Tongue (tissue), 2 donors: Measurements from ENCODE around the gene ALAS1. TPM values are rescaled to one million over a fixed set of nuclear protein-coding genes. Genes with fewer than 3 reads are reported as not detected.

Experiments
- DNase-seq: peaks from one replicate; pipeline ENCODE4 v3.0.0-alpha.2; 2015
- total RNA-seq: library from RNA; depleted of rRNA; stranded (reverse); fragments of >200 nt; gene quantifications from one replicate; pipeline ENCODE4 v1.2.3, GENCODE V29; 2014

The ALAS1 gene
- total RNA-seq, 1 donor from 2014 or later: 40.7 TPM

- DNase-seq: no peak
These were observed 36.8 kb downstream of the ALAS1 start for GRCh38 chr3:52234516-52235447.

- DNase-seq: no peak
These were observed 38.5 kb downstream of the ALAS1 start for GRCh38 chr3:52236424-52236886.

- DNase-seq: no peak
These were observed 39.2 kb downstream of the ALAS1 start for GRCh38 chr3:52237006-52237656.

DNA sequence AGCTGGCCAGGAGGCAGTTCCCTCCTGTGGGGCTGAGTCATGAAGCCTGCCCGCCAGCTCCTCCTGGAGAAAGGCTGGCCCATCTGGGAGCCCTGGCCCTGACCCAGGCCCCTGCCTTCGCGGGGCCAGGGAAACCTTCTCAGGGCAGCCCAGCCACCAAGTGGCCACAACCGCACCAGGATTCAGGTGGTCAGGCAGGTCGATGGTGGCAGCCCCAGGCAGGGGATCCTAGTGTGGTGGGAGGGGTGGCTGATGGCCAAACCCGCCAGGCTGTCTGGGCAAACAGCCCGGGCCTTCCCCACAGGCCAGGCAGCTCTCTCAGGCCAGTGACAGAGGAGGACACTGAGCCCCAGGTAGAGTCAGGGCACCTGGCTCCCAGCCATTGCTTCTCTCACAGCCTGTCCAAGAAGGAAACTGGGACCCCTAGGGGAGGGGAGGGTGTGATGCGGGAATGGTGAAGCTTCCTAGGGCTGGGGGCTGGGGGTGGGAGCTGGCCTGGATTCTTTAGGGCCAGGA, 39.8 kb downstream of the ALAS1 start:
- no peak for DNase-seq

- DNase-seq: no peak
These were observed 40.3 kb downstream of the ALAS1 start for GRCh38 chr3:52238193-52238760.

DNA sequence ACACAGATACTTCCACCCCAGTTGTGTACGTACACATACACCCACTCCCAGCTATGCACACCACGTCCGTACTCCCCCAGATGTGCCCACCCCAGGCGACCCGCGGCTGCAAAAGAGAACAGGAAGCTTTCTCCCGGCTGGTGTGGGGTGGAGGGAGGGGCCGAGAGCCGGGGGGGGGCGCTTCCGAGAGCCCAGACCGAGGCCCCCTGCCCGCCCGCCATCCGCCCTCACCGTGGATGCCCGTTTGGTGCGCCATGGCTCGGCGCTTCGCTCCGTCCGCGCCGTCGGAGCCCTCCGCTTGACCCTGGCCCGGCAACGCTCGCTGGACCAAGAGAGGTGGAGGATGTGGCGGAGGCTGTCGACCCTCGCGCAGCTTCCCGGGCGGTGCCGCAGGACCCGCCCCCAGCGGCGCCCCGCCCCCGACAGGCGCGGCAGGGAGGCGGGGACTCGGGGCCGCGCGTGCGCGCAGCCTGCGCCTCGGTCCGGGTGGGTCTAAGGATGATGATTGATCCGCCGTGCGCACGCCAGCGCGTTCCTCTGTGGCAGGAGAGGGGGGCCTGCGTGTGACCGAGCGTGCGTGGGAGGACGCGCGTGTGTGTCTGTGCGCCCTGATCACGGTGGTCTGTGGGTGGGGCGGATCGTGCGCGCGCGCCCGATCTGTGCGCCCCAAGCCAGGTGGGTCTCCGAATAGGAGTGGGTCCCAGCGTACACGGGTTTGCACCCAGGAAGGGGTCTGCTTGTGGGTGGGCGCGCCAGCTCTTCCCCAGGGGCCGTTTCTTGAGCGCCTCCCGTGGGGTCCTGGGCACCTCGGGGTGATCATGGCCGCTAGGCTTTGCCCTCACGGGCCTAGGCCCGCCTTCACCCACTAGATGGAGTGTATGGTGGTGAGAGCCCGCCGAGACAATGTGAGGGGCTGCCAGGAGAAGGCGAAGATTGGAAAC, 41.1 kb downstream of the ALAS1 start, which contains the start of gene TWF2:
Gene TWF2, minus strand, starts transcription at position 398 of the 941 bp plus-strand sequence. Its CDS starts 142 bp downstream, at position 256.
- DNase-seq: peak; percentile 92

- no peak for DNase-seq
These were observed 42.3 kb downstream of the ALAS1 start for GRCh38 chr3:52240059-52240885.

GRCh38 chr3:52240886-52241370, 43.0 kb downstream of the ALAS1 start:
- DNase-seq: no peak

GRCh38 chr3:52242039-52242438, 44.1 kb downstream of the ALAS1 start:
- DNase-seq: no peak

DNA sequence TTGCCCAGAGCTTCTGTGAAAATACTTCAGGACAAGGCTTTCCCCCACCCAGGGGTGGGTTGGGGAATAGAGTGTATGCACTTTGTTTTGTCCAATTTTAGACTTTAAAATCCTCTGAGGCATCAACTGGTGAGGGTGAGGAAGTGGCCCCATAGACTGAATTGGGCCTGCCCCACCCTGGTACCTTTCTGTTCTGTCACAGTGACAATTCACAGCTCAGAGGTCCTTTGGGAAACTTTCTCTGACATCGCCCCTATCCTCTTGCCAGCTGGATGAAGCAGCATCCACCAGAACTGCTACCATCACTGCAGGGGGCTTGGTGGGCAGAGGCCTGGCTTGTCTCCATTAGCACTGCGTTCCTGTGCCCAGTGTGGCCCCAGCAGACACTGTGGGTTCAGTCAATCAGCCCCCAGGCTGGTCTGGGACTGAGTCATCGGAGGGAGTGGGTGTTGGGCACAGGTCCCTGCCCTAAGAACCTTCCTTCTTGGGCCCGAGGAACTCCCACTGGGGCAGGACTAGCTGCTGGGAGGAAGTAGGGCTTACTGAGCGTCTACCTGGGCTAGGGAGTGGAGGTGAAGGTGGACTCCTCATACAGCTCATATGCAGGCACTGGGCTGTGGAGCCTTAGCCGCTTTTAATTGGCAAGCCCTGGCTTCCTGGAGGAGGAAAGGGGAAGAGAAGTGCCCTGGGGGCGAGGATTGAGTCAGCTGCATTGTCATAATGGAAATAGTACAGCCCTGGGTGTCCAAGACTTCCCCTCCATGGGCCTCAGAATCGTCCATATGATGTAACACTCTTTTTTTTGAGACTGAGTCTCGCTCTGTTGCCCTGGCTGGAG, 46.0 kb downstream of the ALAS1 start:
- no peak for DNase-seq

GRCh38 chr3:52245322-52246263, 47.6 kb downstream of the ALAS1 start, which contains the start of gene PPM1M:
TSS of gene PPM1M (plus strand) at chr3:52245759. CDS start at chr3:52245825, 66 bp downstream.
- DNase-seq: peak; percentile 58

GRCh38 chr3:52246264-52246620, 48.3 kb downstream of the ALAS1 start:
- DNase-seq: no peak

DNA sequence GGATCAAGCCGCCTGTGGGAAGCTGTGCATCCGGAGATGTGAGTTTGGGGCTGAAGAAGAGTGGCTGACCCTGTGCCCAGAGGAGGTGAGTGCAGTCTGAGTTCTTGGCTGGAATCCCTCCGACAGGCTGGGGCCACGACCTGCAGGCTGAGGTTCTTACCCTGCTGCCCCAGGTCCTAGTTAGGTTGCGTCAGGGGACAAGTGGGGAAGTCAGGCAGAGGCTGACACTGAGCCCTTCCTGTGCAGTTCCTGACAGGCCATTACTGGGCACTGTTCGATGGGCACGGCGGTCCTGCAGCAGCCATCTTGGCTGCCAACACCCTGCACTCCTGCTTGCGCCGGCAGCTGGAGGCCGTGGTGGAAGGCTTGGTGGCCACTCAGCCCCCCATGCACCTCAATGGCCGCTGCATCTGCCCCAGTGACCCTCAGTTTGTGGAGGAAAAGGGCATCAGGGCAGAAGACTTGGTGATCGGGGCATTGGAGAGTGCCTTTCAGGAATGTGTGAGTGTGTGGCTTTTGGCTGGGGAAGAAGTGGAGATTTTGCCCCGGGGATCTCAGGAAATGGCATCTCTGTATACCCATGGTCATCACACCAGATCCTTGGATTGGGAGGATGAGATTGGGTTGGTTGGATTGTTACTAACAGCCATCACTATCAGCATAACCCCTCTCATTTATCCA, 48.9 kb downstream of the ALAS1 start:
- no peak for DNase-seq

DNA sequence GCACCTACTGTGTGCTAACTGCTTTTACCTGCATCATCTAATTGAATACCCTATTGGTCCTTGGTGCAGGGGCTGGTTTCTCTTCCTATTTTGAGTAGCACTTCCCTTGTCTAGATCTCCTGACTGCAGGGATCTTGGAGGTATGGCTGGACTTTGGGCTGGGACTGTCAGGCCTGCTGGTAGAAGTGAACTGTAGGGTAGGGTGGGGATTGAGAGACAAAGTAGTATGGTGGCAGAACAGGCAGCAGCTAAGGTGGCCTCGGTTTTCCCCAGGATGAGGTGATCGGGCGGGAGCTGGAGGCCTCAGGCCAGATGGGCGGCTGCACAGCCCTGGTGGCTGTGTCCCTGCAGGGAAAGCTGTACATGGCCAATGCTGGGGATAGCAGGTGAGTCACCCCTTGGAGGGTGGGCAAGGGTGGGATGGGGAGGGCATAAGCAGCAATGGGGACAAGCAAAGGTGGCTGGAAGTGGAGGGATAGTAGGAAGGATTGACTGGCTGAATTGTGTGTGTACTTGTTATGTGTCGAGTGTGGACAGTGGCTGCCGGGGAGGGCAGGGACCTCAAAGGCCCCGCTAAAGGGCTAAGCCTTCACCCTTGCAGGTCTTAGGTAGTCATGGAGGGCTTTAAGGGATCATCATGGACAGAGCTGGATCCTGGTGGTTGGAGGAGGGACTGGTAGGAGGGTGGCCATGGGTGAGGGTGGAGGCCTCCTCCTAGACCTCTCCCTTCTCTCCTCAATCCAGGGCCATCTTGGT, 49.6 kb downstream of the ALAS1 start:
- DNase-seq: no peak

DNA sequence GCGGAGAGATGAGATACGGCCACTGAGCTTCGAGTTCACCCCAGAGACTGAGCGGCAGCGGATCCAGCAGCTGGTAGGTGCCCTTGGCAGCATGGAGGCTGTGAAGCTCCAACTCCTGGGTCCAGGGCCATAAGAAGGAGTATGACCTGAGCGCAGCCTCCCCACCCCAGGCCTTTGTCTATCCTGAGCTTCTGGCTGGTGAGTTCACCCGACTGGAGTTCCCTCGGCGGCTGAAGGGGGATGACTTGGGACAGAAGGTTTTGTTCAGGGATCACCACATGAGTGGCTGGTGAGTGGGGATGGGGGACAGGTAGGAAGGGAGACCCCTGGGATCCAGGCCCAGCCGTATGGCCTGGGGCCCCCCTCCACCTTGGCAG, 50.2 kb downstream of the ALAS1 start:
- DNase-seq: no peak

GRCh38 chr3:52248816-52249547, 51.0 kb downstream of the ALAS1 start:
- no peak for DNase-seq
